ENCODE data around the gene ALK.

ALK gene

GRCh38 chr2:29558097-29558496, 363.3 kb downstream of the ALK start:
- no peaks in the 10 kb centered on the region for H3K79me2 ChIP-seq (ENCODE audit: insufficient read depth, low read depth)
- TF ChIP-seq CTCF (conservative IDR thresholded peaks at IDR 0.05; ENCODE audit: low read depth, low read length) = no peak
- H3K27ac ChIP-seq = no peak overlapping the region

GRCh38 chr2:29557268-29557667, 364.1 kb downstream of the ALK start:
- H3K4me2 ChIP-seq = no peak overlapping the region
- no peaks in the 10 kb centered on the region for H4K20me1 ChIP-seq (ENCODE audit: insufficient read depth)
- no peak overlapping the region for H3K27ac ChIP-seq
- H3K4me3 ChIP-seq (IDR thresholded peaks at IDR 0.05; ENCODE audit: insufficient read depth, low read depth, low read length) = no peak overlapping the region
- no peaks in the 10 kb centered on the region for H3K4me1 ChIP-seq (ENCODE audit: low read depth, poor library complexity, severe bottlenecking)
- H3K27me3 ChIP-seq (ENCODE audit: insufficient read depth, low read depth) = no peaks in the 10 kb centered on the region
- TF ChIP-seq CTCF (conservative IDR thresholded peaks at IDR 0.05; ENCODE audit: low read depth, low read length) = no peak
- no peaks in the 10 kb centered on the region for H3K36me3 ChIP-seq (ENCODE audit: insufficient read depth)
- no peaks in the 10 kb centered on the region for H3K79me2 ChIP-seq (ENCODE audit: insufficient read depth, low read depth)
- H2AFZ ChIP-seq (ENCODE audit: low read depth) = no peak overlapping the region
- H3K9ac ChIP-seq = no peak overlapping the region

More at GRCh38 chr2:29558097-29558496, 363.3 kb downstream of the ALK start:
- Histone ChIP-seq H3K4me3 (IDR thresholded peaks at IDR 0.05; ENCODE audit: insufficient read depth, low read depth, low read length) (no peak overlapping the region), H3K4me2 (no peak overlapping the region), H3K9ac (no peak overlapping the region), H3K4me1 (ENCODE audit: low read depth, poor library complexity, severe bottlenecking) (no peaks in the 10 kb centered on the region), H3K36me3 (ENCODE audit: insufficient read depth) (no peaks in the 10 kb centered on the region), H2AFZ (ENCODE audit: low read depth) (no peak overlapping the region), H4K20me1 (ENCODE audit: insufficient read depth) (no peaks in the 10 kb centered on the region), H3K27me3 (ENCODE audit: insufficient read depth, low read depth) (no peaks in the 10 kb centered on the region)

GRCh38 chr2:29549069-29549380, 372.4 kb downstream of the ALK start:
- TF ChIP-seq CTCF (conservative IDR thresholded peaks at IDR 0.05; ENCODE audit: low read depth, low read length) = no peak
- no peak overlapping the region for H3K9ac ChIP-seq
- H3K4me2 ChIP-seq = no peak overlapping the region
- no peaks in the 10 kb centered on the region for H3K27me3 ChIP-seq (ENCODE audit: insufficient read depth, low read depth)
- no peak overlapping the region for H2AFZ ChIP-seq (ENCODE audit: low read depth)
- H3K79me2 ChIP-seq (ENCODE audit: insufficient read depth, low read depth) = no peaks in the 10 kb centered on the region
- no peaks in the 10 kb centered on the region for H3K36me3 ChIP-seq (ENCODE audit: insufficient read depth)
- no peak overlapping the region for H3K27ac ChIP-seq
- H4K20me1 ChIP-seq (ENCODE audit: insufficient read depth) = no peaks in the 10 kb centered on the region
- H3K4me1 ChIP-seq (ENCODE audit: low read depth, poor library complexity, severe bottlenecking) = no peaks in the 10 kb centered on the region
- no peak overlapping the region for H3K4me3 ChIP-seq (IDR thresholded peaks at IDR 0.05; ENCODE audit: insufficient read depth, low read depth, low read length)

- no peaks in the 10 kb centered on the region for H3K79me2 ChIP-seq (ENCODE audit: insufficient read depth, low read depth)
- no peak overlapping the region for H3K4me3 ChIP-seq (IDR thresholded peaks at IDR 0.05; ENCODE audit: insufficient read depth, low read depth, low read length)
- no peak overlapping the region for H3K4me2 ChIP-seq
- no peak overlapping the region for H3K9ac ChIP-seq
- no peaks in the 10 kb centered on the region for H3K27me3 ChIP-seq (ENCODE audit: insufficient read depth, low read depth)
- H2AFZ ChIP-seq (ENCODE audit: low read depth) = no peak overlapping the region
- H3K36me3 ChIP-seq (ENCODE audit: insufficient read depth) = no peaks in the 10 kb centered on the region
- H3K27ac ChIP-seq = no peak overlapping the region
- no peaks in the 10 kb centered on the region for H3K4me1 ChIP-seq (ENCODE audit: low read depth, poor library complexity, severe bottlenecking)
- no peak for TF ChIP-seq CTCF (conservative IDR thresholded peaks at IDR 0.05; ENCODE audit: low read depth, low read length)
- H4K20me1 ChIP-seq (ENCODE audit: insufficient read depth) = no peaks in the 10 kb centered on the region
These were observed 376.5 kb downstream of the ALK start for GRCh38 chr2:29544917-29545316.

GRCh38 chr2:29544031-29544430, 377.4 kb downstream of the ALK start:
- Histone ChIP-seq H3K27ac (no peak overlapping the region), H3K4me2 (no peak overlapping the region), H4K20me1 (ENCODE audit: insufficient read depth) (no peaks in the 10 kb centered on the region), H3K4me1 (ENCODE audit: low read depth, poor library complexity, severe bottlenecking) (no peaks in the 10 kb centered on the region), H3K36me3 (ENCODE audit: insufficient read depth) (no peaks in the 10 kb centered on the region), H3K27me3 (ENCODE audit: insufficient read depth, low read depth) (no peaks in the 10 kb centered on the region), H3K79me2 (ENCODE audit: insufficient read depth, low read depth) (no peaks in the 10 kb centered on the region), H3K4me3 (IDR thresholded peaks at IDR 0.05; ENCODE audit: insufficient read depth, low read depth, low read length) (no peak overlapping the region), H2AFZ (ENCODE audit: low read depth) (no peak overlapping the region), H3K9ac (no peak overlapping the region)
- no peak for TF ChIP-seq CTCF (conservative IDR thresholded peaks at IDR 0.05; ENCODE audit: low read depth, low read length)
